Loucy (cell line): ENCODE results near the gene DRD3.

ENCODE experiments used
- EZH2phosphoT487 ChIP-seq: fragments of 200-600 bp; IDR thresholded peaks from 2 replicates; pipeline ENCODE4 v1.6.1; 2018; ENCODE audit warnings: antibody characterized with exemption, mild to moderate bottlenecking, moderate library complexity, borderline replicate concordance
- TF ChIP-seq, protein P1 (sequence below): fragments of 200-600 bp; sonication (generic); conservative IDR thresholded peaks from 2 replicates; pipeline ENCODE4 v1.5.1; 2014; ENCODE audit warnings: mild to moderate bottlenecking, antibody characterized with exemption, low read length

DNA sequence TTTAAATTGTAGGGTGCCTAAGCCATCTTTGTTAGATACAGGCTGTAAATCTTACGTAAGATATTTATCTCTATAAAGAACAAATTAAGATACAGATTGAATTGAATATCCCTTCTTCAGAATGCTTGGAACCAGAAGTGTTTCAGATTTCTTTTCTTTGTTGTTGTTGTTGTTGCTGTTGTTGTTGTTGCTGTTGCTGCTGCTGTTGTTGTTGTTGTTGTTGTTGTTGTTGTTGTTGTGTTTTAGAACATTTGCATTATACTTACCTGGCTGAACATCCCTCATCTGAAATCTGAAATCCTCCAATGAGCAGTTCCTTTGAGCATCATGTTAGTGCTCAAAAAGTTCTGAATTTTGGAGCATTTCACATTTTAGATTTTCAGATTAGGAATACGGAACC is 95.7 kb downstream of the DRD3 start:
- TF ChIP-seq, protein P1, sequence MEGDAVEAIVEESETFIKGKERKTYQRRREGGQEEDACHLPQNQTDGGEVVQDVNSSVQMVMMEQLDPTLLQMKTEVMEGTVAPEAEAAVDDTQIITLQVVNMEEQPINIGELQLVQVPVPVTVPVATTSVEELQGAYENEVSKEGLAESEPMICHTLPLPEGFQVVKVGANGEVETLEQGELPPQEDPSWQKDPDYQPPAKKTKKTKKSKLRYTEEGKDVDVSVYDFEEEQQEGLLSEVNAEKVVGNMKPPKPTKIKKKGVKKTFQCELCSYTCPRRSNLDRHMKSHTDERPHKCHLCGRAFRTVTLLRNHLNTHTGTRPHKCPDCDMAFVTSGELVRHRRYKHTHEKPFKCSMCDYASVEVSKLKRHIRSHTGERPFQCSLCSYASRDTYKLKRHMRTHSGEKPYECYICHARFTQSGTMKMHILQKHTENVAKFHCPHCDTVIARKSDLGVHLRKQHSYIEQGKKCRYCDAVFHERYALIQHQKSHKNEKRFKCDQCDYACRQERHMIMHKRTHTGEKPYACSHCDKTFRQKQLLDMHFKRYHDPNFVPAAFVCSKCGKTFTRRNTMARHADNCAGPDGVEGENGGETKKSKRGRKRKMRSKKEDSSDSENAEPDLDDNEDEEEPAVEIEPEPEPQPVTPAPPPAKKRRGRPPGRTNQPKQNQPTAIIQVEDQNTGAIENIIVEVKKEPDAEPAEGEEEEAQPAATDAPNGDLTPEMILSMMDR: no peak
- TF ChIP-seq EZH2phosphoT487: no peak
